HG03558 (cell line): ENCODE measurements around the gene DOCK11.
"Not testable (repeated sequence)": the region's sequence is repeated elsewhere in the genome, so short reads cannot be mapped to it uniquely, and the experiment has no call there.

Source experiments
- ATAC-seq: cut with Tn5 transposase; IDR thresholded peaks from one replicate; pipeline ENCODE4 v1.9.1; 2021; ENCODE audit warnings: moderate number of reproducible peaks; ENCODE audit not compliant: unreplicated experiment; ENCODE audit errors: extremely low read depth

DOCK11 gene

GRCh38 chrX:118495061-118495921, at the start of gene DOCK11:
Gene DOCK11 (plus strand): TSS chrX:118495815. CDS start chrX:118495972, 157 bp downstream.
- ATAC-seq = peak; percentile 33

- ATAC-seq = no peak
Measured at GRCh38 chrX:118448273-118448783, 47.3 kb upstream of the DOCK11 start.

GRCh38 chrX:118455013-118455412, 40.6 kb upstream of the DOCK11 start:
- ATAC-seq = no peak

- ATAC-seq = no peak
Measured at GRCh38 chrX:118459494-118459893, 36.1 kb upstream of the DOCK11 start.

GRCh38 chrX:118464501-118464900, 31.1 kb upstream of the DOCK11 start:
- no peak for ATAC-seq

- no peak for ATAC-seq
Measured at GRCh38 chrX:118468122-118468521, 27.5 kb upstream of the DOCK11 start.

- not testable (repeated sequence) for ATAC-seq
Measured at GRCh38 chrX:118470721-118471347, 24.8 kb upstream of the DOCK11 start.

GRCh38 chrX:118474586-118474985, 21.0 kb upstream of the DOCK11 start:
- no peak for ATAC-seq

GRCh38 chrX:118475903-118476302, 19.7 kb upstream of the DOCK11 start:
- ATAC-seq = no peak

GRCh38 chrX:118480172-118480571, 15.4 kb upstream of the DOCK11 start:
- ATAC-seq = no peak

- not testable (repeated sequence) for ATAC-seq
Measured at GRCh38 chrX:118482384-118482783, 13.2 kb upstream of the DOCK11 start.

GRCh38 chrX:118484216-118484903, 11.3 kb upstream of the DOCK11 start:
- no peak for ATAC-seq

GRCh38 chrX:118486693-118487092, 8.9 kb upstream of the DOCK11 start:
- not testable (repeated sequence) for ATAC-seq

GRCh38 chrX:118493016-118493415, 2.6 kb upstream of the DOCK11 start:
- ATAC-seq = no peak

- ATAC-seq = no peak
Measured at GRCh38 chrX:118493653-118494297, 1.8 kb upstream of the DOCK11 start.

- peak; percentile 41 for ATAC-seq
Measured at GRCh38 chrX:118495958-118496762, 545 bp downstream of the DOCK11 start.

- no peak for ATAC-seq
Measured at GRCh38 chrX:118496763-118497079, 1.1 kb downstream of the DOCK11 start.

GRCh38 chrX:118497180-118497818, 1.7 kb downstream of the DOCK11 start:
- ATAC-seq = no peak

- ATAC-seq = no peak
Measured at GRCh38 chrX:118498351-118498750, 2.7 kb downstream of the DOCK11 start.
